Body of pancreas (tissue), 4 donors: ENCODE results near the gene MAGEA10. TPM values are rescaled to one million over a fixed set of nuclear protein-coding genes. Genes with fewer than 3 reads are reported as not detected.
"Not testable (repeated sequence)": the region's sequence is repeated elsewhere in the genome, so short reads cannot be mapped to it uniquely, and the experiment has no call there.

ENCODE experiments used
- ATAC-seq: fragments of 150-250 bp; one replicate; pipeline ENCODE4 v1.9.1; 2016
- DNase-seq, 4 donors: peaks; one replicate each; pipeline ENCODE4 v3.0.0-alpha.2; 2019
- H3K27ac ChIP-seq, 4 donors: fragments of 200-600 bp; sonication (generic); 1 replicate in 3 of 4; 2 replicates in 1 of 4; pipeline versions ENCODE4 v1.5.1 to v1.6.1; 2016 to 2019; ENCODE audit warnings: mild to moderate bottlenecking in 1 of 4, mixed read lengths in 1 of 4, moderate library complexity in 1 of 4
- H3K27me3 ChIP-seq, 2 donors: fragments of 200-600 bp; sonication (generic); one replicate each; pipeline ENCODE4 v1.6.0; 2016; ENCODE audit warnings: mild to moderate bottlenecking in 1 of 2
- H3K36me3 ChIP-seq, 2 donors: fragments of 200-600 bp; sonication (generic); replicated peaks in 1 of 2; 2 replicates each; pipeline ENCODE4 v1.5.1; 2016; ENCODE audit warnings: low read depth in 2 of 2; ENCODE audit not compliant: insufficient read depth in 1 of 2
- H3K4me1 ChIP-seq: fragments of 200-600 bp; sonication (generic); one replicate; pipeline ENCODE4 v1.6.0; 2016
- H3K4me3 ChIP-seq, 2 donors: fragments of 200-600 bp; sonication (generic); 1 replicate in 1 of 2; 2 replicates in 1 of 2; pipeline ENCODE4 v1.5.1; 2016 to 2019
- H3K9me3 ChIP-seq, 3 donors: fragments of 200-600 bp; sonication (generic); 1 replicate in 2 of 3; 2 replicates in 1 of 3; pipeline ENCODE4 v1.5.1; 2016
- CTCF ChIP-seq, 7 experiments: fragments of 450-650 bp in 4 of 7; fragments of 200-600 bp in 3 of 7; sonication (generic) in 3 of 7; IDR thresholded peaks; one replicate each; pipeline ENCODE4 v1.5.1; 2016 to 2019; ENCODE audit warnings: antibody characterized with exemption in 7 of 7
- POLR2A ChIP-seq, 3 donors: fragments of 450-650 bp; IDR thresholded peaks; one replicate each; pipeline ENCODE4 v1.6.1; 2016; ENCODE audit warnings: antibody characterized with exemption in 3 of 3, mild to moderate bottlenecking in 2 of 3
- WGBS, 2 donors: methylation state at CpG; one replicate each; pipeline ENCODE4 v1.1.5; 2017; 5-methylcytosine and 5-hydroxymethylcytosine counted together
- intact Hi-C: fragments of 100-400 bp; cut with DNase I; formaldehyde crosslinking; loops from one replicate; pipeline ENCODE4 v1.15.1; 2023
- total RNA-seq, 2 donors: library from RNA; depleted of rRNA; stranded (reverse); fragments of >200 nt; gene quantifications; one replicate each; pipeline ENCODE4 v1.1.0, GENCODE V29; 2016

The MAGEA10 gene
- total RNA-seq, 2 donors from 2014 or later: not detected

- ATAC-seq: no peak
- H3K36me3 ChIP-seq: no peaks in the 10 kb centered on the region
- TF ChIP-seq POLR2A (IDR thresholded peaks at IDR 0.05) (no peak), CTCF (IDR thresholded peaks at IDR 0.05) (no peak)
- 71 to 100% methylated on average over 1 of the region's 1 CpG for WGBS, 2 donors
- peaks cover 3% of the 10 kb centered on the region for H3K4me1 ChIP-seq
- no peak for DNase-seq
- intact Hi-C loops: no loop called here
- H3K27ac ChIP-seq: no peak overlapping the region
- H3K27me3 ChIP-seq: no peaks in the 10 kb centered on the region
- H3K4me3 ChIP-seq: no peak overlapping the region
- H3K9me3 ChIP-seq: no peaks in the 10 kb centered on the region
Measured at GRCh38 chrX:152131525-152131924, 6.9 kb downstream of the MAGEA10 start.

- ATAC-seq, H3K36me3 ChIP-seq, H3K4me1 ChIP-seq, H3K4me3 ChIP-seq, DNase-seq, H3K27ac ChIP-seq, intact Hi-C loops, H3K9me3 ChIP-seq, H3K27me3 ChIP-seq: not testable (repeated sequence)
- 61 to 72% methylated on average over 2 to 4 of the region's 4 CpGs for WGBS, 2 donors
Measured at GRCh38 chrX:152129069-152129844, 9.1 kb downstream of the MAGEA10 start.

GRCh38 chrX:152117305-152117704, 21.1 kb downstream of the MAGEA10 start:
- no peak for TF ChIP-seq CTCF (IDR thresholded peaks at IDR 0.05)
- TF ChIP-seq POLR2A (IDR thresholded peaks at IDR 0.05): no peak
- H3K4me1 ChIP-seq: no peaks in the 10 kb centered on the region
- ATAC-seq (no peak), DNase-seq (no peak)
- H3K27me3 ChIP-seq: no peaks in the 10 kb centered on the region
- no peaks in the 10 kb centered on the region for H3K9me3 ChIP-seq
- H3K36me3 ChIP-seq: no peaks in the 10 kb centered on the region
- WGBS, 2 donors: 40 to 90% methylated on average over 1 to 3 of the region's 3 CpGs
- no peak overlapping the region for H3K27ac ChIP-seq
- no peak overlapping the region for H3K4me3 ChIP-seq
- intact Hi-C loops: no loop called here

- Histone ChIP-seq H3K4me3 (no peak overlapping the region), H3K4me1 (no peaks in the 10 kb centered on the region), H3K9me3 (no peaks in the 10 kb centered on the region), H3K27me3 (no peaks in the 10 kb centered on the region), H3K36me3 (no peaks in the 10 kb centered on the region), H3K27ac (no peak overlapping the region)
- WGBS, 2 donors: 82 to 96% methylated on average over 5 of the region's 5 CpGs
- DNase-seq: no peak
- no peak for TF ChIP-seq CTCF (IDR thresholded peaks at IDR 0.05)
- ATAC-seq: no peak
- intact Hi-C loops: no loop called here
Measured at GRCh38 chrX:152108527-152108926, 29.9 kb downstream of the MAGEA10 start.

- TF ChIP-seq CTCF (IDR thresholded peaks at IDR 0.05) (no peak), POLR2A (IDR thresholded peaks at IDR 0.05) (no peak)
- Histone ChIP-seq H3K27ac (no peak overlapping the region), H3K36me3 (no peaks in the 10 kb centered on the region), H3K4me3 (no peak overlapping the region), H3K9me3 (no peaks in the 10 kb centered on the region), H3K27me3 (no peaks in the 10 kb centered on the region), H3K4me1 (no peaks in the 10 kb centered on the region)
- ATAC-seq (no peak), DNase-seq (no peak)
- WGBS, 2 donors: 64 to 77% methylated on average over 6 of the region's 6 CpGs
- intact Hi-C loops: no loop called here
Measured at GRCh38 chrX:152103866-152104265, 34.5 kb downstream of the MAGEA10 start.
